KMS-11 (cell line): Measurements from ENCODE around the gene OR52H1.

Source experiments
- H2AFZ ChIP-seq: fragments of 200-600 bp; sonication (generic); 2 replicates; pipeline ENCODE4 v1.6.1; 2016; ENCODE audit warnings: antibody characterized with exemption, mixed run types, low read depth
- H3K27ac ChIP-seq: fragments of 200-600 bp; sonication (generic); 2 replicates; pipeline ENCODE4 v1.6.1; 2016; ENCODE audit warnings: mild to moderate bottlenecking, mixed run types
- H3K27me3 ChIP-seq: fragments of 200-600 bp; sonication (generic); 2 replicates; pipeline ENCODE4 v1.6.1; 2017; ENCODE audit warnings: mild to moderate bottlenecking, low read depth, mixed run types, moderate library complexity; ENCODE audit not compliant: insufficient read depth
- H3K36me3 ChIP-seq: fragments of 200-600 bp; sonication (generic); 2 replicates; pipeline ENCODE4 v1.6.1; 2017; ENCODE audit warnings: mild to moderate bottlenecking, mixed run types; ENCODE audit not compliant: insufficient read depth
- H3K4me1 ChIP-seq: fragments of 200-600 bp; sonication (generic); 2 replicates; pipeline ENCODE4 v1.6.1; 2016; ENCODE audit warnings: mild to moderate bottlenecking, low read depth, mixed run types; ENCODE audit not compliant: poor library complexity, severe bottlenecking
- H3K4me2 ChIP-seq: fragments of 200-600 bp; sonication (generic); 2 replicates; pipeline ENCODE4 v1.7.0; 2016; ENCODE audit warnings: mild to moderate bottlenecking, mixed run types
- H3K4me3 ChIP-seq: fragments of 200-600 bp; sonication (generic); IDR thresholded peaks from 2 replicates; pipeline ENCODE4 v1.6.1; 2017; ENCODE audit warnings: low read depth, low read length, mixed read lengths; ENCODE audit not compliant: insufficient read depth
- H3K79me2 ChIP-seq: fragments of 200-600 bp; sonication (generic); 2 replicates; pipeline ENCODE4 v1.6.1; 2016; ENCODE audit warnings: low read depth, mixed run types; ENCODE audit not compliant: insufficient read depth
- H3K9ac ChIP-seq: fragments of 200-600 bp; sonication (generic); 2 replicates; pipeline ENCODE4 v1.6.1; 2016; ENCODE audit warnings: mild to moderate bottlenecking, mixed run types
- H4K20me1 ChIP-seq: fragments of 200-600 bp; sonication (generic); 2 replicates; pipeline ENCODE4 v1.6.1; 2016; ENCODE audit warnings: mild to moderate bottlenecking, mixed run types; ENCODE audit not compliant: insufficient read depth
- TF ChIP-seq, protein P1 (sequence below): fragments of 200-600 bp; sonication (generic); conservative IDR thresholded peaks from 2 replicates; pipeline ENCODE4 v1.6.1; 2017; ENCODE audit warnings: low read depth, mild to moderate bottlenecking, antibody characterized with exemption, low read length, moderate library complexity, mixed read lengths

OR52H1 gene

DNA sequence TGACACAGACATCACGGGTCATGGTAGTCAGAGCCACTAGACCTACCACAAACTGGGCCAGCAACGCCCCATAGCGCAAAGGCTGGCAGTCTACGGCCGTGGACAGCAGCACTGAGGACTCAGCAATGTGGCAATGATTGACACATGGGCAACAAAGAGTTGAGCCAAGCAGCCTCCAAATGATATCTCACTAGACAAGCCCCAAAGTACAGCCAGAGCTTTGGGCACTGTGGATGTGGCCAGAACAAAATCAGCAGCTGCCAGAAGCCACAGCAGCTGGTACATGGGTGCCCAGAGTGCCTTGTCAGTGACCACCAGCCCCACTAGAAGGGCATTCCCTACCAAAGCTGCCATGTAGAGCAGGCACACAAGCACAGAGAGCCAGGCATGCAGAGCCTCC, 20.6 kb downstream of the OR52H1 start:
- TF ChIP-seq, protein P1, sequence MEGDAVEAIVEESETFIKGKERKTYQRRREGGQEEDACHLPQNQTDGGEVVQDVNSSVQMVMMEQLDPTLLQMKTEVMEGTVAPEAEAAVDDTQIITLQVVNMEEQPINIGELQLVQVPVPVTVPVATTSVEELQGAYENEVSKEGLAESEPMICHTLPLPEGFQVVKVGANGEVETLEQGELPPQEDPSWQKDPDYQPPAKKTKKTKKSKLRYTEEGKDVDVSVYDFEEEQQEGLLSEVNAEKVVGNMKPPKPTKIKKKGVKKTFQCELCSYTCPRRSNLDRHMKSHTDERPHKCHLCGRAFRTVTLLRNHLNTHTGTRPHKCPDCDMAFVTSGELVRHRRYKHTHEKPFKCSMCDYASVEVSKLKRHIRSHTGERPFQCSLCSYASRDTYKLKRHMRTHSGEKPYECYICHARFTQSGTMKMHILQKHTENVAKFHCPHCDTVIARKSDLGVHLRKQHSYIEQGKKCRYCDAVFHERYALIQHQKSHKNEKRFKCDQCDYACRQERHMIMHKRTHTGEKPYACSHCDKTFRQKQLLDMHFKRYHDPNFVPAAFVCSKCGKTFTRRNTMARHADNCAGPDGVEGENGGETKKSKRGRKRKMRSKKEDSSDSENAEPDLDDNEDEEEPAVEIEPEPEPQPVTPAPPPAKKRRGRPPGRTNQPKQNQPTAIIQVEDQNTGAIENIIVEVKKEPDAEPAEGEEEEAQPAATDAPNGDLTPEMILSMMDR = no peak
- Histone ChIP-seq H3K9ac (no peak overlapping the region), H3K4me3 (no peak overlapping the region), H3K79me2 (no peaks in the 10 kb centered on the region), H3K36me3 (no peaks in the 10 kb centered on the region), H2AFZ (no peak overlapping the region), H3K27me3 (no peaks in the 10 kb centered on the region), H3K4me2 (no peak overlapping the region), H3K4me1 (no peaks in the 10 kb centered on the region), H3K27ac (no peak overlapping the region), H4K20me1 (no peaks in the 10 kb centered on the region)

- Histone ChIP-seq H2AFZ (no peak overlapping the region), H3K4me2 (no peak overlapping the region), H3K36me3 (no peaks in the 10 kb centered on the region), H3K27me3 (no peaks in the 10 kb centered on the region), H3K4me1 (no peaks in the 10 kb centered on the region), H4K20me1 (no peaks in the 10 kb centered on the region), H3K9ac (no peak overlapping the region), H3K4me3 (no peak overlapping the region), H3K79me2 (no peaks in the 10 kb centered on the region), H3K27ac (no peak overlapping the region)
- TF ChIP-seq, protein P1 = no peak
These were observed 23.6 kb downstream of the OR52H1 start for GRCh38 chr11:5524756-5525155.

DNA sequence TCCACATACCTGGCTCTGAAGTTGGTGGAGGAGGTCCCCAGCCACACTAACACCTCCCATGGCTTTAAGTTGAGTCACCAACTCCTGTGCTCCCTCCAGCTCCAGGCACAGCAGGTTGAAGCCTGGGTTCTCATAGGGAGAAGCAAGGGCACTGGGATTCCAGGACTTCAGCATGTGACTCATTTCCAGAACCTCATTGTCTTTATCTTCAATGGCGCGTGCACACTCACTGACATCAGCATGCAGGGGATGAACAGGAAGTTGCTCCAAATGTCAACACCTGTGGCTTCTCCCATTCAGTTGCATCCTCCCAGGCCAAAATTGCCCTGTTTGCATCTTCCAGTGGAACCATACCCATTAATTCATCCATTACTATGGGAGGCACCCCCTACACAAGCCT, 26.0 kb downstream of the OR52H1 start:
- no peaks in the 10 kb centered on the region for H3K4me1 ChIP-seq
- no peaks in the 10 kb centered on the region for H3K36me3 ChIP-seq
- H2AFZ ChIP-seq = no peak overlapping the region
- no peaks in the 10 kb centered on the region for H3K27me3 ChIP-seq
- H3K9ac ChIP-seq = no peak overlapping the region
- no peaks in the 10 kb centered on the region for H3K79me2 ChIP-seq
- H3K4me2 ChIP-seq = no peak overlapping the region
- no peak overlapping the region for H3K27ac ChIP-seq
- H4K20me1 ChIP-seq = no peaks in the 10 kb centered on the region
- TF ChIP-seq, protein P1 = no peak
- no peak overlapping the region for H3K4me3 ChIP-seq

DNA sequence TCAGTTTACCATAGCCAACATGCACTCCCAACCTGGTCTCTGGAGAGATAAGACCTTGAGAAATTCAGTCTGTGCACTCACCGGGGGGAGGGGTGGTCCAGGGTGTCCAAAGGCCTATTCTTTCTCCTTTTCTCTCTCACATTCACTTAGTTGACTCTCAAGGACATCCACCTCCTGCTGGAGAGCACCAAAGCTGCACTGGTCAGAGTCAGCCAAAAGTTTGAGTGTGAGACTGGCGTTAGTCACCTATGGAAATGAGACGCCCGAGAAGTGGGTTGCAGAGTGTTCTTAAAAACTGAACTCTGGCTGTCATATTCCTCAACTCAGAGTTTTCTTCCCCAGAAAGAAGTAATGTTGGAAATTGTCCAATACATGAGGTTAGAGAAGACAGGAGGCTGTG, 26.8 kb downstream of the OR52H1 start:
- Histone ChIP-seq H3K79me2 (no peaks in the 10 kb centered on the region), H3K9ac (no peak overlapping the region), H3K27me3 (no peaks in the 10 kb centered on the region), H3K4me1 (no peaks in the 10 kb centered on the region), H3K4me2 (no peak overlapping the region), H3K36me3 (no peaks in the 10 kb centered on the region), H3K4me3 (no peak overlapping the region), H4K20me1 (no peaks in the 10 kb centered on the region), H2AFZ (no peak overlapping the region), H3K27ac (no peak overlapping the region)
- TF ChIP-seq, protein P1 = no peak

- no peak within 1 kb of the TSS for H2AFZ ChIP-seq
- H3K9ac ChIP-seq = no peak within 1 kb of the TSS
- H3K36me3 ChIP-seq = no peaks in the 10 kb centered on the region
- H3K4me3 ChIP-seq = no peak within 1 kb of the TSS
- TF ChIP-seq, protein P1 = no peak
- no peaks in the 10 kb centered on the region for H3K4me1 ChIP-seq
- H3K27ac ChIP-seq = no peak within 1 kb of the TSS
- no peaks in the 10 kb centered on the region for H3K27me3 ChIP-seq
- H4K20me1 ChIP-seq = no peaks in the 10 kb centered on the region
- no peaks in the 10 kb centered on the region for H3K79me2 ChIP-seq
- H3K4me2 ChIP-seq = no peak within 1 kb of the TSS
These were observed 31.7 kb downstream of the OR52H1 start, which contains the start of gene UBQLNL for GRCh38 chr11:5516599-5516998. Gene UBQLNL (minus strand): TSS chr11:5516699. CDS start chr11:5516441, 258 bp downstream.
